HCT116 (cell line): ENCODE measurements around the gene PCSK6. TPM values are rescaled to one million over a fixed set of nuclear protein-coding genes. Genes with fewer than 3 reads are reported as not detected.

Experiments used
- ATAC-seq: fragments of 200-7000 bp; cut with Tn5 transposase; 2 replicates; pipeline ENCODE4 v1.9.1; 2020; ENCODE audit warnings: mild to moderate bottlenecking, moderate library complexity
- BruUV-seq: library from RNA; stranded (reverse); fragments of 400-500 nt; replicated peaks from 2 replicates; lab custom pipeline; 2021; lab: Mats Ljungman, UMichigan
- CTCF ChIA-PET: fragments of 300-600 bp; sonication (Branson Sonifier 250); formaldehyde crosslinking; loops from one replicate; lab custom pipeline; 2021; ENCODE audit warnings: antibody characterized with exemption; lab: Charles Lee
- POLR2A ChIA-PET: fragments of 300-600, 350-600 bp; sonication (Branson Sonifier 250); formaldehyde crosslinking; loops from one replicate; lab custom pipeline; 2021; ENCODE audit warnings: antibody characterized with exemption; lab: Charles Lee
- RAD21 ChIA-PET, 2 experiments: fragments of 300-600 bp; sonication (Branson Sonifier 250); formaldehyde crosslinking; loops; one replicate each; lab custom pipeline; 2023; ENCODE audit warnings: low total read pairs in 2 of 2; ENCODE audit not compliant: uncharacterized antibody in 2 of 2, unreplicated experiment in 2 of 2, low non-redundant PET in 1 of 2; lab: Charles Lee
- DNase-seq: peaks from one replicate; pipeline ENCODE4 v3.0.0-alpha.2; 2010; ENCODE audit warnings: low read depth, low spot score
- H2AFZ ChIP-seq: fragments of 200-600 bp; shearing (Covaris generic), sonication (generic); 2 replicates; pipeline ENCODE4 v1.6.1; 2017; ENCODE audit warnings: low read depth, mixed run types, mixed read lengths, antibody characterized with exemption, low read length; ENCODE audit not compliant: poor library complexity, severe bottlenecking
- H3K27ac ChIP-seq: 2 replicates; pipeline ENCODE4 v1.5.1; 2012; ENCODE audit warnings: low read depth, low read length
- H3K27me3 ChIP-seq: fragments of 200-600 bp; sonication (generic); 2 replicates; pipeline ENCODE4 v1.6.1; 2016; ENCODE audit warnings: mixed run types, low read length, mixed read lengths; ENCODE audit not compliant: insufficient read depth
- H3K36me3 ChIP-seq, 2 experiments: fragments of 200-500 bp in 1 of 2; fragments of 200-600 bp in 1 of 2; sonication (Bioruptor generic) in 1 of 2; sonication (generic) in 1 of 2; 2 replicates each; pipeline versions ENCODE4 v1.5.1 to v1.6.1; 2014 to 2016; ENCODE audit warnings: low read length in 2 of 2, inconsistent platforms in 1 of 2, mixed read lengths in 1 of 2, mixed run types in 1 of 2; ENCODE audit not compliant: insufficient read depth in 2 of 2, control insufficient read depth in 1 of 2
- H3K4me1 ChIP-seq, 2 experiments: fragments of 200-600 bp in 1 of 2; sonication (generic) in 1 of 2; 2 replicates each; pipeline versions ENCODE4 v1.5.1 to v1.6.1; 2012 to 2017; ENCODE audit warnings: low read length in 2 of 2, inconsistent platforms in 1 of 2, mild to moderate bottlenecking in 1 of 2, mixed read lengths in 1 of 2, mixed run types in 1 of 2, moderate library complexity in 1 of 2; ENCODE audit not compliant: insufficient read depth in 2 of 2, control insufficient read depth in 1 of 2
- H3K4me2 ChIP-seq: fragments of 200-600 bp; sonication (generic); 2 replicates; pipeline ENCODE4 v1.6.1; 2017; ENCODE audit warnings: mixed run types, low read length, mixed read lengths
- H3K4me3 ChIP-seq, 2 experiments: fragments of 200-600 bp in 1 of 2; sonication (generic) in 1 of 2; replicated peaks in 1 of 2; 2 replicates each; pipeline ENCODE4 v1.5.1; 2011 to 2016; ENCODE audit warnings: low read length in 2 of 2, control low read depth in 1 of 2, low read depth in 1 of 2, mild to moderate bottlenecking in 1 of 2, mixed read lengths in 1 of 2, mixed run types in 1 of 2
- H3K79me2 ChIP-seq: fragments of 200-600 bp; sonication (generic); 2 replicates; pipeline ENCODE4 v1.6.1; 2017; ENCODE audit warnings: mild to moderate bottlenecking, mixed run types, low read length, moderate library complexity, mixed read lengths; ENCODE audit not compliant: insufficient read depth
- H3K9ac ChIP-seq: fragments of 200-600 bp; sonication (generic); 2 replicates; pipeline ENCODE4 v1.6.1; 2016; ENCODE audit warnings: low read length, mixed read lengths
- H3K9me2 ChIP-seq: fragments of 200-600 bp; sonication (generic), shearing (Covaris generic); 2 replicates; pipeline ENCODE4 v1.6.1; 2017; ENCODE audit warnings: mixed run types, mild to moderate bottlenecking, moderate library complexity; ENCODE audit not compliant: insufficient read depth
- H3K9me3 ChIP-seq, 2 experiments: fragments of 200-500 bp in 1 of 2; fragments of 200-600 bp in 1 of 2; sonication (Bioruptor generic) in 1 of 2; sonication (generic) in 1 of 2; 2 replicates each; pipeline ENCODE4 v1.6.1; 2014 to 2017; ENCODE audit warnings: low read length in 2 of 2, mixed read lengths in 2 of 2, inconsistent platforms in 1 of 2, low read depth in 1 of 2, mild to moderate bottlenecking in 1 of 2, mixed run types in 1 of 2, moderate library complexity in 1 of 2; ENCODE audit not compliant: control insufficient read depth in 1 of 2, insufficient read depth in 1 of 2
- H4K20me1 ChIP-seq: fragments of 200-600 bp; sonication (generic), shearing (Covaris generic); 2 replicates; pipeline ENCODE4 v1.6.1; 2017; ENCODE audit warnings: mixed run types, mild to moderate bottlenecking, moderate library complexity; ENCODE audit not compliant: insufficient read depth
- CBX3 ChIP-seq: IDR thresholded peaks from 2 replicates; pipeline ENCODE4 v1.6.1; 2012; ENCODE audit warnings: low read depth
- EZH2phosphoT487 ChIP-seq: fragments of 200-600 bp; IDR thresholded peaks from 2 replicates; pipeline ENCODE4 v1.6.1; 2018; ENCODE audit warnings: antibody characterized with exemption, borderline replicate concordance
- SP1 ChIP-seq: IDR thresholded peaks from 2 replicates; pipeline ENCODE4 v1.6.1; 2012; ENCODE audit warnings: low read depth
- ZNF274 ChIP-seq: fragments of 200-500 bp; sonication (Bioruptor generic); IDR thresholded peaks from 2 replicates; pipeline ENCODE4 v1.6.1; 2014; ENCODE audit warnings: mild to moderate bottlenecking, low read depth, low read length, inconsistent platforms
- intact Hi-C: fragments of 100-400 bp; cut with micrococcal nuclease; formaldehyde crosslinking; loops from 2 replicates; pipeline ENCODE4 v1.10.0; 2022
- total RNA-seq: library from RNA; stranded (reverse); gene quantifications from one replicate; pipeline ENCODE4 v1.2.1, GENCODE V29; 2021; ENCODE audit not compliant: unreplicated experiment
- TF ChIP-seq, protein P1 (sequence below): IDR thresholded peaks from 2 replicates; pipeline ENCODE4 v1.6.1; 2012; ENCODE audit warnings: low read depth

The PCSK6 gene
- total RNA-seq, 1 experiment from 2014 or later, result 13.5 TPM

DNA sequence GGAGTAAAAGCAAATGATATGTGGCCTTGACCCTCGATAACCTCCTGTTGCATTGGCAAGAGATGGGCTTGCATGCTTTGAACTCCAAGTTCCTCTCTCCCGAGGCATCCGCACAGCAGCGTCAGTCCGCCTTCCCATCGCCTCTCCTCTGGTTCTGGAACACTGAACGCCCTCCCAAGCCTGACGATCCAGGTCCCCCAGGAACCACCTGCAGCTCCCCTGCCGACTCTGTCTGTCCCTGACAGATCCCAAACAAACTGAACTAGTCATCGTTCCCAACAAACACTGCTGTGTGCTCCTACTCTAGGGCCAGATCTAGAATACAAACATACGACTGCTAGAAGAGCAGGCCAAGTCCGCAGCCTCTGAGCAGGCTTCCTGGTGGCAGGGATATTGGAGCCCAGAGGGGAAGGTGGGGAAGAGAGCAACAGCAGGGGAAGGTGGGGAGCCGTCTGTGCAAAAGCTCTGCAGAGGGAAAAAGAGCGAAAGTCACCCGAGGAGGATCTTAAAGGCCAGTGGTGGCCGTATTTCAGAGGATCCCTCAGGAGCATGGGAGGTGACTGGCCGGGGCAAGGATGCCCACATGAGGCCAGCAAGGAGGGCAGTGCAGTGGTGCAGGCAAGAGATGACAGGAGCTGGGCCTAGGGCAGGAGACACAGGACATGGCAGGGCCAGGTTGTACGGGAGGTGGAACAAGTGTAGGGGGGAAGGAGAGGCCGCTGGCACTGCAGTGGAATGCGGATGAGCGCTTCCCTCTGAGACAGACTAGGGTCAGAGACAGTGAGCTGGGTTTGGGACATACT lies 50.8 kb downstream of the PCSK6 start (continued):
- TF ChIP-seq, protein P1, sequence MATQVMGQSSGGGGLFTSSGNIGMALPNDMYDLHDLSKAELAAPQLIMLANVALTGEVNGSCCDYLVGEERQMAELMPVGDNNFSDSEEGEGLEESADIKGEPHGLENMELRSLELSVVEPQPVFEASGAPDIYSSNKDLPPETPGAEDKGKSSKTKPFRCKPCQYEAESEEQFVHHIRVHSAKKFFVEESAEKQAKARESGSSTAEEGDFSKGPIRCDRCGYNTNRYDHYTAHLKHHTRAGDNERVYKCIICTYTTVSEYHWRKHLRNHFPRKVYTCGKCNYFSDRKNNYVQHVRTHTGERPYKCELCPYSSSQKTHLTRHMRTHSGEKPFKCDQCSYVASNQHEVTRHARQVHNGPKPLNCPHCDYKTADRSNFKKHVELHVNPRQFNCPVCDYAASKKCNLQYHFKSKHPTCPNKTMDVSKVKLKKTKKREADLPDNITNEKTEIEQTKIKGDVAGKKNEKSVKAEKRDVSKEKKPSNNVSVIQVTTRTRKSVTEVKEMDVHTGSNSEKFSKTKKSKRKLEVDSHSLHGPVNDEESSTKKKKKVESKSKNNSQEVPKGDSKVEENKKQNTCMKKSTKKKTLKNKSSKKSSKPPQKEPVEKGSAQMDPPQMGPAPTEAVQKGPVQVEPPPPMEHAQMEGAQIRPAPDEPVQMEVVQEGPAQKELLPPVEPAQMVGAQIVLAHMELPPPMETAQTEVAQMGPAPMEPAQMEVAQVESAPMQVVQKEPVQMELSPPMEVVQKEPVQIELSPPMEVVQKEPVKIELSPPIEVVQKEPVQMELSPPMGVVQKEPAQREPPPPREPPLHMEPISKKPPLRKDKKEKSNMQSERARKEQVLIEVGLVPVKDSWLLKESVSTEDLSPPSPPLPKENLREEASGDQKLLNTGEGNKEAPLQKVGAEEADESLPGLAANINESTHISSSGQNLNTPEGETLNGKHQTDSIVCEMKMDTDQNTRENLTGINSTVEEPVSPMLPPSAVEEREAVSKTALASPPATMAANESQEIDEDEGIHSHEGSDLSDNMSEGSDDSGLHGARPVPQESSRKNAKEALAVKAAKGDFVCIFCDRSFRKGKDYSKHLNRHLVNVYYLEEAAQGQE, result no peak

DNA sequence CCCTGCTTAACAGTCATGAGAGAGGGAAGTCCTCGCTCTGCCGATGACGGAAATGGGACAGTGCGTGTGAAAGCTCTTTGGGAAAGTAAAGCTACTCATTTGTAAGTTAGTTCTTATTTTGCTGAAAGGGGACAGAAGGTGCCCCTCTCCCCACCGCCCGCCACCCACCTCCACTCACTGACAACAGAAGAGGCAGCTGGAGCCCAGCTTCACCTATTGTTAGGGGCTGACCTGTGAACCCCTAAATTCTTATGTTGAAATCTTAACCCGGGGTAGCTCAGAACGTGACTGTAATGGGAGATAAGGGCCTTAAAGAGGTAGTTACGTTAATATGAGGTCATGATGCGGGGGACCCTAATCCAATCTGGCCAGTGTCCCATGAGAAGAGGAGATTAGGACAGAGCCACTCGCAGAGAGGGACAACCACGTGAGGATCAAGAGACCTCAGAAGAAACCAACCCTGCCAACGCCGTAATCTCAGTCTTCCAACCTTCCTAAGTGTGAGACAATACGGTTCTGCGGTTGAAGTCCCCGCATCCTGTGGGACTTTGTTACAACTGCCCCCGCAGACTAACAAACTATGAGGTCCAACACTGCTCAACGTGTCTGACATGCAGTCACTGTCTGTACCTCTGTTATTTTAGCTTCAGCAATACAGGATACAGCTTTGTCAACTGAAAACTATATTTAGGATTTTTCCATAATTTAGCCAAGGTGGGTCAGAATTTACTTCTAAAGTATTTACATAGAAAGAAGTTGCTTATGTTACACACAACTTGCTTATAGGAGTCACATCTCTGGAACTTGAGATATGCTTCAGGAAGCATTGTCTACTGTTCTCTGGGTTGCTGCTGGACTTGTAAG lies 51.7 kb downstream of the PCSK6 start:
- no peak for TF ChIP-seq EZH2phosphoT487
- no peak for TF ChIP-seq CBX3
- no peak for TF ChIP-seq ZNF274
- TF ChIP-seq, protein P1, result no peak
- TF ChIP-seq SP1, result no peak
- POLR2A ChIA-PET, result no interaction called here
- intact Hi-C loops, result no loop called here
- RAD21 ChIA-PET, result no interaction called here
- H3K9ac ChIP-seq, result no peak overlapping the region
- H3K79me2 ChIP-seq, result no peaks in the 10 kb centered on the region
- no peaks in the 10 kb centered on the region for H3K27me3 ChIP-seq
- H3K36me3 ChIP-seq, result no peaks in the 10 kb centered on the region
- BruUV-seq, result no TSS peak
- H3K4me1 ChIP-seq, result no peaks in the 10 kb centered on the region
- ATAC-seq (no peak), DNase-seq (no peak)
- no peak overlapping the region for H3K27ac ChIP-seq
- no peaks in the 10 kb centered on the region for H4K20me1 ChIP-seq
- H3K4me3 ChIP-seq, result no peak overlapping the region
- CTCF ChIA-PET, result no interaction called here
- H3K9me2 ChIP-seq, result no peaks in the 10 kb centered on the region
- H3K9me3 ChIP-seq, result no peaks in the 10 kb centered on the region
- H3K4me2 ChIP-seq, result no peak overlapping the region
- H2AFZ ChIP-seq, result no peak overlapping the region
